ENCODE results near the gene GGNBP2. TPM values are rescaled to one million over a fixed set of nuclear protein-coding genes. Genes with fewer than 3 reads are reported as not detected.

The GGNBP2 gene
- polyA plus RNA-seq, 1 of the 3 experiments (the other 2 are of a cell fraction): 79.3 TPM

GRCh38 chr17:36608280-36608679 lies 63.6 kb downstream of the GGNBP2 start:
- CTCF ChIA-PET: interaction anchor here (1.2 to 2.0 kb wide), 3 partner anchors 16 to 631 kb away, joined by 3 to 6 read pairs (median 5); no protein-coding TSS in a partner anchor
- H3K36me3 ChIP-seq (replicated peaks in 1 of 2; ENCODE audit: control insufficient read depth in 1 of 2, insufficient read depth in 2 of 2, low read length in 1 of 2): no peaks in the 10 kb centered on the region
- H3K9me3 ChIP-seq: no peaks in the 10 kb centered on the region
- no peaks in the 10 kb centered on the region for H3K27me3 ChIP-seq (ENCODE audit: insufficient read depth)
- no peak overlapping the region for H3K4me2 ChIP-seq
- DNase-seq: no peak
- TF ChIP-seq RAD21 (IDR thresholded peaks at IDR 0.05; ENCODE audit: low read length): no peak
- H3K4me1 ChIP-seq (ENCODE audit: control insufficient read depth in 1 of 2, insufficient read depth in 2 of 2, low read depth in 1 of 2, low read length in 1 of 2): peaks cover 0 to 4% of the 10 kb centered on the region in 2 experiments; a peak in 2 of 4 replicates
- POLR2A ChIA-PET: no interaction called here
- H2AFZ ChIP-seq (ENCODE audit: low read depth): no peak overlapping the region
- 97% methylated on average over 7 of the region's 7 CpGs for whole genome bisulfite sequencing (ENCODE audit: low lambda C conversion rate)
- peaks cover 10% of the 10 kb centered on the region for H3F3A ChIP-seq (replicated peaks; ENCODE audit: insufficient read depth)
- H3K4me3 ChIP-seq (ENCODE audit: low read depth in 2 of 2, low read length in 1 of 2): no peak overlapping the region
- H3K79me2 ChIP-seq (ENCODE audit: insufficient read depth): peaks cover 23% of the 10 kb centered on the region; the same call in 1 of the 2 replicates
- peaks cover 7% of the 10 kb centered on the region; the same call in 1 of the 2 replicates for H4K20me1 ChIP-seq (ENCODE audit: insufficient read depth)
- H3K9ac ChIP-seq: no peak overlapping the region
- H3K27ac ChIP-seq (ENCODE audit: low read depth in 2 of 2, low read length in 1 of 2): no peak overlapping the region
- no peaks in the 10 kb centered on the region for H3K9me2 ChIP-seq

DNA sequence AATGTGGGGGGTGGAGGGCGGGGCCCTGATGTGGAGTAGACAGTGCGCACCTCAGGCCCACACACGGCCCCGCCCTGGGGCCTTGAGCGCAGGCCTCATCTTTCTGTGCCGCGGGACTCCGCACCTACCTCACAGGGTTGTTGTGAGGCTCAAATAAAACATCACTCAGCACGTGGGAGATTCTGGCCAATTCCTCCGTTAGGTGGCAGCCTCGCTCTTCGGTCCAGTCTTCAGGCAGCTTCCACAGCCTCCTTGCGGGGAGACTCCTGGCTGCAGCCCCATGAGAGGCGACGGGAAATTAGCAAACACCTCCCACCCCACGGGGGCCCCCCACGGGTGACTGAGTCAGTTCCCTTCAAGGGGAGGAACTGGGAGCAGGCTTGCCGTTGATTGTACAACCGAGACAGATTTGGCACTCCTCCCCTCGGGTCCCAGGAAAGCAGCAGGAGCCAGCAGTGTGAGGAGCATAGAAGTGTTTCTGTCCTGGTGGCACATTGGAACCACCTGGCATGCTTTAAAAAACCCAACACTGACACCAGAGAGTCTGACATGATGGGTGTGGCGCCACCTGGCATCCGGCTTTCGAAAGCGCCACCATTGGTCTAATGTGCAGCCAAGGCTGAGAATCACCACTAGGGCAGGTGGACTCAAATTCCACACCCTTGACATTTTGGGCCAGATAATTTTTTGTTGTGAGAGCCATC lies 64.2 kb downstream of the GGNBP2 start:
- ChIA-PET CTCF (interaction anchor here (1.2 to 2.0 kb wide), 3 partner anchors 15 to 631 kb away, joined by 3 to 6 read pairs (median 5); no protein-coding TSS in a partner anchor), POLR2A (no interaction called here)
- WGBS (ENCODE audit: low lambda C conversion rate): 77% methylated on average over 6 of the region's 24 CpGs
- Histone ChIP-seq H3K9me2 (no peaks in the 10 kb centered on the region), H3K9me3 (no peaks in the 10 kb centered on the region), H3K4me1 (ENCODE audit: control insufficient read depth in 1 of 2, insufficient read depth in 2 of 2, low read depth in 1 of 2, low read length in 1 of 2) (peaks cover 0 to 2% of the 10 kb centered on the region in 2 experiments; a peak in 1 of 4 replicates), H3K27me3 (ENCODE audit: insufficient read depth) (no peaks in the 10 kb centered on the region), H3K4me2 (no peak overlapping the region), H3K4me3 (ENCODE audit: low read depth in 2 of 2, low read length in 1 of 2) (no peak overlapping the region; a peak in 1 of 4 replicates), H3K27ac (ENCODE audit: low read depth in 2 of 2, low read length in 1 of 2) (no peak overlapping the region), H3K79me2 (ENCODE audit: insufficient read depth) (peaks cover 18% of the 10 kb centered on the region; the same call in 1 of the 2 replicates), H3K9ac (no peak overlapping the region), H4K20me1 (ENCODE audit: insufficient read depth) (peaks cover 4% of the 10 kb centered on the region; the same call in 1 of the 2 replicates), H2AFZ (ENCODE audit: low read depth) (no peak overlapping the region), H3K36me3 (replicated peaks in 1 of 2; ENCODE audit: control insufficient read depth in 1 of 2, insufficient read depth in 2 of 2, low read length in 1 of 2) (no peaks in the 10 kb centered on the region), H3F3A (replicated peaks; ENCODE audit: insufficient read depth) (peaks cover 6% of the 10 kb centered on the region)
- TF ChIP-seq RAD21 (IDR thresholded peaks at IDR 0.05; ENCODE audit: low read length) (peak; percentile 37), TAF1 (IDR thresholded peaks at IDR 0.05; ENCODE audit: borderline replicate concordance, low read depth, low read length) (no peak), NRF1 (IDR thresholded peaks at IDR 0.05; ENCODE audit: low read depth, low read length) (no peak), FOSL2 (IDR thresholded peaks at IDR 0.05; ENCODE audit: borderline replicate concordance, low read depth) (no peak)
- no peak for DNase-seq

DNA sequence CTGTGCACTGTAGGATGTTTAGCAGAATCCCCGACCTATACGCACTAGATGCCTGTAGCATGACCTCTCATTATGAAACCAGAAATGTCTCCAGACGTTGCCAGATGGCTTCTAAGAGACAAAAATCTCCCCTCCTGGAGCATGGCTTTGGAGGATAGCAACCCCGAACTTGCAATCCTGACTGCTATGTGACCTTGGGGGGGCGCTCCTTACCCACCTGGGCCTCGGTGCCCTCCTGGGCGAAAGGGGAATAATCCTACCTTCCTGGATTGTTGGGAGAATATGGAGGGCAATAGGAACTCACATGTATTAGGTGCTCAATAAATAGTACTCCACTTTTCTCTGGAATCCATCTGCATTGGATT lies 64.8 kb downstream of the GGNBP2 start:
- H3F3A ChIP-seq (replicated peaks; ENCODE audit: insufficient read depth): peaks cover 4% of the 10 kb centered on the region
- peaks cover 4% of the 10 kb centered on the region; the same call in 1 of the 2 replicates for H4K20me1 ChIP-seq (ENCODE audit: insufficient read depth)
- CTCF ChIA-PET: interaction anchor here (2.0 kb wide), 1 partner anchor 630 kb away, joined by 6 read pairs; no protein-coding TSS in a partner anchor
- no peak for DNase-seq
- POLR2A ChIA-PET: no interaction called here
- no peak overlapping the region for H3K4me2 ChIP-seq
- H3K27ac ChIP-seq (ENCODE audit: low read depth in 2 of 2, low read length in 1 of 2): no peak overlapping the region
- H3K79me2 ChIP-seq (ENCODE audit: insufficient read depth): peaks cover 13% of the 10 kb centered on the region; the same call in 1 of the 2 replicates
- H3K9me2 ChIP-seq: no peaks in the 10 kb centered on the region
- no peak overlapping the region for H3K9ac ChIP-seq
- no peak overlapping the region for H2AFZ ChIP-seq (ENCODE audit: low read depth)
- no peaks in the 10 kb centered on the region for H3K36me3 ChIP-seq (replicated peaks in 1 of 2; ENCODE audit: control insufficient read depth in 1 of 2, insufficient read depth in 2 of 2, low read length in 1 of 2)
- no peak overlapping the region for H3K4me3 ChIP-seq (ENCODE audit: low read depth in 2 of 2, low read length in 1 of 2)
- whole genome bisulfite sequencing (ENCODE audit: low lambda C conversion rate): 97% methylated on average over 6 of the region's 7 CpGs
- no peaks in the 10 kb centered on the region for H3K27me3 ChIP-seq (ENCODE audit: insufficient read depth)
- H3K4me1 ChIP-seq (ENCODE audit: control insufficient read depth in 1 of 2, insufficient read depth in 2 of 2, low read depth in 1 of 2, low read length in 1 of 2): no peaks in the 10 kb centered on the region
- H3K9me3 ChIP-seq: no peaks in the 10 kb centered on the region
- no peak for TF ChIP-seq YY1 (IDR thresholded peaks at IDR 0.05; ENCODE audit: low read depth)
- TF ChIP-seq, protein P1, sequence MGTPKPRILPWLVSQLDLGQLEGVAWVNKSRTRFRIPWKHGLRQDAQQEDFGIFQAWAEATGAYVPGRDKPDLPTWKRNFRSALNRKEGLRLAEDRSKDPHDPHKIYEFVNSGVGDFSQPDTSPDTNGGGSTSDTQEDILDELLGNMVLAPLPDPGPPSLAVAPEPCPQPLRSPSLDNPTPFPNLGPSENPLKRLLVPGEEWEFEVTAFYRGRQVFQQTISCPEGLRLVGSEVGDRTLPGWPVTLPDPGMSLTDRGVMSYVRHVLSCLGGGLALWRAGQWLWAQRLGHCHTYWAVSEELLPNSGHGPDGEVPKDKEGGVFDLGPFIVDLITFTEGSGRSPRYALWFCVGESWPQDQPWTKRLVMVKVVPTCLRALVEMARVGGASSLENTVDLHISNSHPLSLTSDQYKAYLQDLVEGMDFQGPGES (IDR thresholded peaks at IDR 0.05; ENCODE audit: low read depth, low read length): no peak
- TF ChIP-seq RAD21 (IDR thresholded peaks at IDR 0.05; ENCODE audit: low read length): no peak
- no peak for TF ChIP-seq FOXJ3 (CRISPR knock-in tag; IDR thresholded peaks at IDR 0.05)
- no peak for TF ChIP-seq MEF2A (IDR thresholded peaks at IDR 0.05; ENCODE audit: borderline replicate concordance, low read depth)
- TF ChIP-seq, protein P2, sequence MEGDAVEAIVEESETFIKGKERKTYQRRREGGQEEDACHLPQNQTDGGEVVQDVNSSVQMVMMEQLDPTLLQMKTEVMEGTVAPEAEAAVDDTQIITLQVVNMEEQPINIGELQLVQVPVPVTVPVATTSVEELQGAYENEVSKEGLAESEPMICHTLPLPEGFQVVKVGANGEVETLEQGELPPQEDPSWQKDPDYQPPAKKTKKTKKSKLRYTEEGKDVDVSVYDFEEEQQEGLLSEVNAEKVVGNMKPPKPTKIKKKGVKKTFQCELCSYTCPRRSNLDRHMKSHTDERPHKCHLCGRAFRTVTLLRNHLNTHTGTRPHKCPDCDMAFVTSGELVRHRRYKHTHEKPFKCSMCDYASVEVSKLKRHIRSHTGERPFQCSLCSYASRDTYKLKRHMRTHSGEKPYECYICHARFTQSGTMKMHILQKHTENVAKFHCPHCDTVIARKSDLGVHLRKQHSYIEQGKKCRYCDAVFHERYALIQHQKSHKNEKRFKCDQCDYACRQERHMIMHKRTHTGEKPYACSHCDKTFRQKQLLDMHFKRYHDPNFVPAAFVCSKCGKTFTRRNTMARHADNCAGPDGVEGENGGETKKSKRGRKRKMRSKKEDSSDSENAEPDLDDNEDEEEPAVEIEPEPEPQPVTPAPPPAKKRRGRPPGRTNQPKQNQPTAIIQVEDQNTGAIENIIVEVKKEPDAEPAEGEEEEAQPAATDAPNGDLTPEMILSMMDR (IDR thresholded peaks at IDR 0.05): no peak; the same call in 1 of the 2 replicates
- no peak for TF ChIP-seq GABPA (IDR thresholded peaks at IDR 0.05; ENCODE audit: low read depth)
- no peak for TF ChIP-seq ZBTB33 (IDR thresholded peaks at IDR 0.05; ENCODE audit: borderline replicate concordance, low read depth)
- TF ChIP-seq MXI1 (IDR thresholded peaks at IDR 0.05; ENCODE audit: low read depth, low read length): no peak
- TF ChIP-seq USF2 (IDR thresholded peaks at IDR 0.05; ENCODE audit: borderline replicate concordance, low read depth, low read length): no peak
- no peak for TF ChIP-seq FOSL2 (IDR thresholded peaks at IDR 0.05; ENCODE audit: borderline replicate concordance, low read depth)
